Progenitor cell of endocrine pancreas (in vitro differentiated cells): ENCODE measurements around the gene AVP. TPM values are rescaled to one million over a fixed set of nuclear protein-coding genes. Genes with fewer than 3 reads are reported as not detected.
"Not testable (repeated sequence)": the region's sequence is repeated elsewhere in the genome, so short reads cannot be mapped to it uniquely, and the experiment has no call there.

Experiments
- DNase-seq: peaks from one replicate; pipeline ENCODE4 v3.0.0; 2021; ENCODE audit warnings: low spot score; ENCODE audit not compliant: unreplicated experiment
- H3K27ac Mint-ChIP-seq: 2 replicates; pipeline ENCODE4 v1.8.0; 2021; ENCODE audit warnings: mild to moderate bottlenecking, moderate library complexity, mixed read lengths
- H3K27me3 Mint-ChIP-seq: 2 replicates; pipeline ENCODE4 v1.8.0; 2021; ENCODE audit warnings: mixed read lengths
- H3K36me3 Mint-ChIP-seq: 2 replicates; pipeline ENCODE4 v1.8.0; 2022; ENCODE audit warnings: mixed read lengths; ENCODE audit not compliant: insufficient read depth
- H3K4me1 Mint-ChIP-seq: 2 replicates; pipeline ENCODE4 v1.8.0; 2021; ENCODE audit warnings: low read depth, mixed read lengths
- H3K4me3 Mint-ChIP-seq: 2 replicates; pipeline ENCODE4 v1.8.0; 2021; ENCODE audit warnings: low read depth, mild to moderate bottlenecking, moderate library complexity, mixed read lengths
- H3K9me3 Mint-ChIP-seq: 2 replicates; pipeline ENCODE4 v1.8.0; 2021; ENCODE audit warnings: low read depth, mixed read lengths
- CTCF ChIP-seq: fragments of 200-600 bp; sonication (generic); IDR thresholded peaks from one replicate; pipeline ENCODE4 v1.5.0; 2021; ENCODE audit warnings: antibody characterized with exemption, mild to moderate bottlenecking; ENCODE audit not compliant: unreplicated experiment
- total RNA-seq: library from RNA; stranded (reverse); gene quantifications from 2 replicates; pipeline ENCODE4 v1.2.1, GENCODE V29; 2021

AVP gene
- total RNA-seq, 1 donor from 2014 or later = not detected

- Mint-ChIP-seq H3K9me3 (peaks cover 4% of the 10 kb centered on the region), H3K27ac (no peak overlapping the region), H3K4me3 (no peak overlapping the region), H3K4me1 (no peaks in the 10 kb centered on the region), H3K27me3 (no peaks in the 10 kb centered on the region), H3K36me3 (peaks cover 40% of the 10 kb centered on the region)
- no peak for DNase-seq
- TF ChIP-seq CTCF = no peak
These were observed 37.6 kb upstream of the AVP start for GRCh38 chr20:3121955-3122610.

- Mint-ChIP-seq H3K36me3 (peaks cover 40% of the 10 kb centered on the region), H3K9me3 (peaks cover 4% of the 10 kb centered on the region), H3K27me3 (no peaks in the 10 kb centered on the region), H3K4me3 (no peak overlapping the region), H3K4me1 (no peaks in the 10 kb centered on the region), H3K27ac (no peak overlapping the region)
- no peak for DNase-seq
- TF ChIP-seq CTCF = no peak
These were observed 36.9 kb upstream of the AVP start for GRCh38 chr20:3121271-3121911.

GRCh38 chr20:3119044-3119443 lies 34.5 kb upstream of the AVP start:
- Mint-ChIP-seq H3K27ac (no peak overlapping the region), H3K4me1 (no peaks in the 10 kb centered on the region), H3K4me3 (no peak overlapping the region), H3K27me3 (no peaks in the 10 kb centered on the region), H3K36me3 (peaks cover 31% of the 10 kb centered on the region), H3K9me3 (peaks cover 4% of the 10 kb centered on the region)
- TF ChIP-seq CTCF = no peak
- DNase-seq = no peak

GRCh38 chr20:3117839-3118379 lies 33.4 kb upstream of the AVP start:
- not testable (repeated sequence) for H3K27me3 Mint-ChIP-seq, H3K9me3 Mint-ChIP-seq, DNase-seq, H3K4me1 Mint-ChIP-seq, H3K4me3 Mint-ChIP-seq
- peaks cover 28% of the 10 kb centered on the region for H3K36me3 Mint-ChIP-seq
- peak overlapping the region; percentile 71 for H3K27ac Mint-ChIP-seq
- peak; percentile 52 for TF ChIP-seq CTCF

- TF ChIP-seq CTCF = no peak
- Mint-ChIP-seq H3K27me3 (no peaks in the 10 kb centered on the region), H3K4me1 (no peaks in the 10 kb centered on the region), H3K27ac (no peak overlapping the region), H3K4me3 (no peak overlapping the region), H3K9me3 (no peaks in the 10 kb centered on the region), H3K36me3 (peaks cover 14% of the 10 kb centered on the region)
- DNase-seq = no peak
These were observed 31.8 kb upstream of the AVP start for GRCh38 chr20:3116341-3116740.
